Adrenal gland (tissue), 5 donors: ENCODE measurements around the gene ADCY1.

Experiments used
- POLR2A ChIP-seq, 2 donors: fragments of 450-650 bp; IDR thresholded peaks; one replicate each; pipeline ENCODE4 v1.6.1; 2017; ENCODE audit warnings: antibody characterized with exemption in 2 of 2, mild to moderate bottlenecking in 2 of 2, moderate library complexity in 1 of 2
- TF ChIP-seq, protein P1 (sequence below), 6 experiments: fragments of 450-650 bp in 4 of 6; fragments of 200-600 bp in 2 of 6; sonication (generic) in 1 of 6; IDR thresholded peaks; 1 replicate in 5 of 6; 2 replicates in 1 of 6; pipeline versions ENCODE4 v1.5.1 to v1.8.0; 2016 to 2021; ENCODE audit warnings: antibody characterized with exemption in 6 of 6, mild to moderate bottlenecking in 2 of 6, moderate library complexity in 1 of 6
- donor health status: DM: no; HTN: no; CAD: no.

DNA sequence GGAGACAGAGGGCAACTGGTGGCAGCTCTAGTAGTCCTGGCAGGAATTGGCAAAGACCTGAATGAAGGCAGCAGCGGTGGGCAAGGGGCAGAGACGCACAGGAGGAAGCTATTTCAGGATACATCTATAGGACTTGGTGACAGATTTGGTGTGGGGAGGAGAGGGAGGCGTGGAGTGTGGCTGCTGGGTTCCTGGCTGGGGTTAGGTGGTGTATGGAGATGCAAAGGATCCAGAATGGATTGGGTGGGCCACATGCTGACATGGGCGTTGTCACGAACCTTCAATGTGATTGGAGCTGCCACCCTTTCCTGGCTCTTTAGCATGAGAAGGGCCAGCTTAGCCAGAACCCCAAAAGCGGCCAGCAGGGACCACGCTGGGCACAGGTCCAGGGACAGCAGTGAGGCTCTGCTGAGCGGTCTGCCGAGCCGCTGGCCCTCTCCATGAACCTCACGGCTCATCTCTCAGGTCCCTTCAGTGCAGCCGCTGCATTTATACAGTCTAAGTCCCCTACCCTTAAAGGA is 10.2 kb upstream of the ADCY1 start:
- TF ChIP-seq, protein P1, sequence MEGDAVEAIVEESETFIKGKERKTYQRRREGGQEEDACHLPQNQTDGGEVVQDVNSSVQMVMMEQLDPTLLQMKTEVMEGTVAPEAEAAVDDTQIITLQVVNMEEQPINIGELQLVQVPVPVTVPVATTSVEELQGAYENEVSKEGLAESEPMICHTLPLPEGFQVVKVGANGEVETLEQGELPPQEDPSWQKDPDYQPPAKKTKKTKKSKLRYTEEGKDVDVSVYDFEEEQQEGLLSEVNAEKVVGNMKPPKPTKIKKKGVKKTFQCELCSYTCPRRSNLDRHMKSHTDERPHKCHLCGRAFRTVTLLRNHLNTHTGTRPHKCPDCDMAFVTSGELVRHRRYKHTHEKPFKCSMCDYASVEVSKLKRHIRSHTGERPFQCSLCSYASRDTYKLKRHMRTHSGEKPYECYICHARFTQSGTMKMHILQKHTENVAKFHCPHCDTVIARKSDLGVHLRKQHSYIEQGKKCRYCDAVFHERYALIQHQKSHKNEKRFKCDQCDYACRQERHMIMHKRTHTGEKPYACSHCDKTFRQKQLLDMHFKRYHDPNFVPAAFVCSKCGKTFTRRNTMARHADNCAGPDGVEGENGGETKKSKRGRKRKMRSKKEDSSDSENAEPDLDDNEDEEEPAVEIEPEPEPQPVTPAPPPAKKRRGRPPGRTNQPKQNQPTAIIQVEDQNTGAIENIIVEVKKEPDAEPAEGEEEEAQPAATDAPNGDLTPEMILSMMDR (IDR thresholded peaks at IDR 0.05): no peak
- no peak for TF ChIP-seq POLR2A (IDR thresholded peaks at IDR 0.05)
